GM13977 (cell line): ENCODE data around the gene GJC3.

ENCODE experiments used
- DNase-seq: peaks from one replicate; pipeline ENCODE4 v3.0.0; 2012; ENCODE audit warnings: low spot score
- in situ Hi-C: fragments of 300-500 bp; cut with MboI; formaldehyde crosslinking; loops from one replicate; pipeline ENCODE4 v1.12.0; 2022; ENCODE audit warnings: low sequenced_read_pairs, low pct_unique_long_range_greater_than_20kb, mixed read lengths, inconsistent platforms; ENCODE audit not compliant: unreplicated experiment
- TF ChIP-seq, protein P1 (sequence below): IDR thresholded peaks from 2 replicates; pipeline ENCODE4 v1.5.1; 2012; ENCODE audit warnings: mild to moderate bottlenecking, control low read depth; ENCODE audit not compliant: insufficient read depth; ENCODE audit errors: extremely low read depth, missing control alignments

GJC3 gene

GRCh38 chr7:99918959-99919813 lies 10.2 kb downstream of the GJC3 start, which contains the start of gene TRIM4:
TSS of gene TRIM4 (minus strand) at chr7:99919530. CDS start at chr7:99919401, 129 bp downstream.
- TF ChIP-seq, protein P1, sequence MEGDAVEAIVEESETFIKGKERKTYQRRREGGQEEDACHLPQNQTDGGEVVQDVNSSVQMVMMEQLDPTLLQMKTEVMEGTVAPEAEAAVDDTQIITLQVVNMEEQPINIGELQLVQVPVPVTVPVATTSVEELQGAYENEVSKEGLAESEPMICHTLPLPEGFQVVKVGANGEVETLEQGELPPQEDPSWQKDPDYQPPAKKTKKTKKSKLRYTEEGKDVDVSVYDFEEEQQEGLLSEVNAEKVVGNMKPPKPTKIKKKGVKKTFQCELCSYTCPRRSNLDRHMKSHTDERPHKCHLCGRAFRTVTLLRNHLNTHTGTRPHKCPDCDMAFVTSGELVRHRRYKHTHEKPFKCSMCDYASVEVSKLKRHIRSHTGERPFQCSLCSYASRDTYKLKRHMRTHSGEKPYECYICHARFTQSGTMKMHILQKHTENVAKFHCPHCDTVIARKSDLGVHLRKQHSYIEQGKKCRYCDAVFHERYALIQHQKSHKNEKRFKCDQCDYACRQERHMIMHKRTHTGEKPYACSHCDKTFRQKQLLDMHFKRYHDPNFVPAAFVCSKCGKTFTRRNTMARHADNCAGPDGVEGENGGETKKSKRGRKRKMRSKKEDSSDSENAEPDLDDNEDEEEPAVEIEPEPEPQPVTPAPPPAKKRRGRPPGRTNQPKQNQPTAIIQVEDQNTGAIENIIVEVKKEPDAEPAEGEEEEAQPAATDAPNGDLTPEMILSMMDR: peak; percentile 15
- in situ Hi-C loops: no loop called here
- peak; percentile 96 for DNase-seq

DNA sequence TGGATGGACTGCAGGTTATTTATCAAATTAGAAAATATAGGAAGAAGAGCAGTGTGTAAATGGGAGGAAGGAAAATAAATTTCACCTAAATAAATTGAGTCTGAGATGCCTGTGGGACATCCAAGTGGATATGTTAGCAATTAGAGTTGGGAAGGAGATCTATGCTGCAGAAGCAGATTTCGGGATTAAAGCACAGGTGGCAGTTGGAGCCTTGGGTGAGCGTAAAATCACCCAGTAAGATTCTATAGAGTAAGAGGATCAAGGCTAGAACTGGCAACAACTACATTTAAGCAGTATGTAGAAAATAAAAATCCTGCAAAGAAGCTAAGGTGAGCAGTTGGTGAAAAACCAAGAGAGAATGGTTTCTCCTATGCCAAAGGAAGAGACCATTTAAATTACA lies 18.4 kb downstream of the GJC3 start:
- TF ChIP-seq, protein P1: no peak
- no peak for DNase-seq
- in situ Hi-C loops: no loop called here

DNA sequence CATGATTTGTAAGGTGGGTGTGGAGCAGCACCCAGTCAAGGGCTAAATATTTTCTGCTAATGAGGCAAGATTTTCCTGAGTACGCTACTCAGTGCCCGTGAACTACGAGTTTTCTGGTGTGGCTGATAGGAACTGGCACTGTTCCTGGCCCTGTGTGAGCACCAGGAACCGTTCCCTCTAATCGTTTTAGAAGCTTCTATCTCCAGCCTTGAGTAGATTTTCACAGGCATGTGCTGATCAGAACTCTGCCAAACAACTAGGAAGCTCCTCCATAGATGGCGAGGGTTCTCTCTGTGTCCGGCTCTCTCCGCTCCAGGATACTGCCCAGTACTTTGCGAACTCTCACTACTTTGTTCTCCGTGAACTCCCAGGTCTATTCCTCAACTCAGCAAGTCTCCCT lies 27.8 kb downstream of the GJC3 start:
- no peak for DNase-seq
- TF ChIP-seq, protein P1: no peak
- in situ Hi-C loops: no loop called here

GRCh38 chr7:99899830-99900519 lies 29.4 kb downstream of the GJC3 start:
- no peak for DNase-seq
- TF ChIP-seq, protein P1: no peak
- in situ Hi-C loops: no loop called here

- TF ChIP-seq, protein P1: no peak
- no peak for DNase-seq
- in situ Hi-C loops: no loop called here
Measured at GRCh38 chr7:99898836-99899235, 30.6 kb downstream of the GJC3 start.

- no peak for DNase-seq
- in situ Hi-C loops: no loop called here
- TF ChIP-seq, protein P1: no peak
Measured at GRCh38 chr7:99898023-99898357, 31.4 kb downstream of the GJC3 start.
